DMS79 treated with DMSO at 0.1 percent for 48 hours (cell line): Measurements from ENCODE around the gene PIGBOS1.
"Not testable (repeated sequence)": the region's sequence is repeated elsewhere in the genome, so short reads cannot be mapped to it uniquely, and the experiment has no call there.

Experiments
- DNase-seq: peaks from one replicate; lab custom pipeline; 2025; lab: John Stamatoyannopoulos, UW

The PIGBOS1 gene, protein sequence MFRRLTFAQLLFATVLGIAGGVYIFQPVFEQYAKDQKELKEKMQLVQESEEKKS

DNA sequence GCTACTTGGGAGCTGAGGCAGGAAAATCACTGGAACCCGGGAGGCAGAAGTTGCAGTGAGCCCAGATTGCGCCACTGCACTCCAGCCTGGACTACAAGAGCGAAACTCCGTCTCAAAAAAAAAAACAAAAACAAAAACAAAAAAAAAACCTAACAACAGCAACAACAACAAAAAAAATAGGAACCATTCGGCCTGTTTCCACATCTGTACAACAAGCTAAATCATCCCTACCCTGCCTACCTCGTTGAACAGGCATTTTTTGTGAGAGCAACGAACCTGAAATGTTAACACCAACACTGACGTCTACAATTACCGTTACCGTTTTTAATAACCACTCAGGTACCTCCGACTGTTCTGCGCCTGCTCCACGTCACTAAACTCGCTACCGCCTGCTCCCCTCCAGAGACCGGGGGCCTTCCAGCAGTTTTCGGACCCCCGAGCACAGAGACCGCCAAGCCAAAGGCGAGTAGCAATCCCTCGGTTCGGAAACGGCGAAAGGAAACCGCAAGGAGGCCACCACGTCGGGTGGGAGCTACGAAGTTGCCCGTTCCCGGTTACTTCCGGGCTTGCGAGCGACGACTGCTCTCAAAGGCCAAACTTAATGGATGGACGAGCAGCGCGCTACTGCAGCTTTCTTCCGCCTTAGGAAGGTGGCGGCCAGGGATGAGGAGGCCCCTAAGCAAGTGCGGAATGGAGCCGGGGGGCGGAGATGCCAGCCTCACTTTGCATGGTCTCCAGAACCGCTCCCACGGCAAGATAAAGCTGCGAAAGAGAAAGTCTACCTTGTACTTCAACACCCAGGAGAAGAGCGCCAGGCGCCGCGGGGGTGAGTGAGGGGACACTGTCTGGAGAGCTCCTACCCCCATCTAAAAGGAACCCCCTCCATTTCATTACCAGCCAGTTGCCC lies at the start of gene PIGBOS1, which contains the start of gene PIGB:
PIGBOS1 (minus strand) TSS at position 536 of the 907 bp plus-strand sequence. CDS start 1,331 bp downstream, outside the sequence.
PIGB (plus strand) TSS at position 635 of the 907 bp plus-strand sequence; CDS start at position 664, 29 bp downstream.
- DNase-seq, result peak; percentile 63

DNA sequence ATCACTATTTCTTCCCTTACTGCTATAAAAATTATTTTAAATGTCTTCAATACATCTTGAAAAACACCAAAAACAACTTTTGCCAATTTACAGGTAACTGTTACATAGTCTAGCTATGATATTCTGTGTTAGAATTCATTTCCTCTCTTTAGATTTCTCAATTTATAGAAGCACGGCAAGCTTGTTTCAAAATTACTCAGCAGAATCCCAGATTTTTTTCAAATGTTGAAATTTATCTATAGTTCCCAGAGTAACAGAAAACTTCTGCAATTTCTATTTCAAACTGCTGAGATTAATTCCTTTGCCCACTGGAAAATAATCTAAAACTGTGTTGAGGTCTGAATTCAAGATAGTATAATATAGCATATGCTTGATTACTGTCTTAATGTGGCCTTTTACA lies 48.1 kb upstream of the PIGBOS1 start:
- DNase-seq, result no peak

DNA sequence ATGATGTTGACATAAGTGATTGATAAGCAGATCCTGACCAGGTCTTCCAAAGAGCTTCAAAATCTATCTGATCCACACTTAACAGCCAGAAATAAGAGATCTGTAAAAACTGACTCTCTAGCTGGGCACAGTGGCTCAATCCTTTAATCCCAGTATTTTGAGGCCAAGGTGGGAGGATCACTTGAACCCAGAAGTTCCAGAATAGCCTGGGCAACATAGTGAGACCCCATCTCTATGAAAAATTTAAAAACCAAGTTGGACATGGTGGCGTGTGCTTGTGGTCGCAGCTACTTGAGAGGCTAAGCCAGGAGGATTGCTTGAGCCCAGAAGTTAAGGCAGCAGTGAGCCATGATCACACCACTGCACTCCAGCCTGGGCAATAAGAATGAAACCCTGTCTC lies 43.7 kb upstream of the PIGBOS1 start:
- DNase-seq, result no peak

DNA sequence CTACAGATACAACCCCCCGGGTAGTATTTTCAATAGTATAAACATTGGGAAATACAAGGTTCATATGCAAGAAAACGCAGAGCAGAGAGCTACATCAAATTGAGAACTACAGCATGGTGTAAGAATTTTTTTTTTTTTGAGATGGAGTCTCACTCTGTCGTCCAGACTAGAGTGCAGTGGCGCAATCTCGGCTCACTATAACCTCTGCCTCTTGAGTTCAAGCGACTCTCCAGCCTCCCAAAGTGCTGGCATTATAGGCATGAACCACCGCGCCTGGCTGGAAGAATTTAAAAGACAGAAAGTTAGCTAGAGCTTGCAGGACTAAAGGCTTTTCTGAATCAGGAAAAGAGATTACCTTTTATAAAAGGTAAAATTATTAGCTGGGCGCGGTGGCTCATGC lies 42.1 kb upstream of the PIGBOS1 start:
- DNase-seq, result no peak

DNA sequence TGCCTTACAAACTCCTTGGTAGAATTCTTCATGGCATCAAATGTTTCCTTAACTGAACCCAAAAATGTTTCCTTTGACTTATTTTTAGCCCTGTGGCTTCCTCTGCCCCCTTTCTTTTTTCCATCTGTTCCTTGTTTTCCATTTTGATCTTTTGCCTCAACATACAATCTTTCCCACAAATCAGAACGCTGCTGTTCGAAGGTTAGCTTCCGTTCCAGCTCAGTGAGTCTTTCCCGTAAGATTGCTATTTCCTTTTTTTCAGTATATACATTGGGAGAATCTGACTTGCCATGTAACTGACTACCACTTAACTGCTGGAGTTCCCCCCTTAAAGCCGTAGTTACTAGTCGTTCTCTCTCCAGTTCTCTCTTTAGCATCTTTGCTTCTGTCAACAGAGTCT lies 41.3 kb upstream of the PIGBOS1 start:
- DNase-seq, result no peak

DNA sequence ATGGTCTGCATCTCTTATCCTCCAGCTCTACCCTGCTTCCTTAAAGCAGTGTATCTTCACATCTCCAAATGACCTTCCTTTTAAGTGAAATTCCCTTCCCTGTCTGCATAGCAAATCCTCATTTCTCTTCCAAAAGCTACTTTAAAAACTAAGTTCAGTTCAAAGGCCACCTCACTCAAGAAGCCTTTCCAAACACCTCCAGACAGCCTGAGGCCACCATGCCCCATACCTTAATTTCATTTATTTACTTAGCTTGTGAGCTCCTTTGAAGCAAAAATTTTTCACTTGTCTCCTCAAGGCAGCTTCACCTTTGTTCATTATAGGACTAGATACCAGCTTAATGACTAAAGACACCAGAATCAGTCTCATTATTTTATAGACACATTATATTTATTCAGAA lies 39.5 kb upstream of the PIGBOS1 start:
- no peak for DNase-seq

DNA sequence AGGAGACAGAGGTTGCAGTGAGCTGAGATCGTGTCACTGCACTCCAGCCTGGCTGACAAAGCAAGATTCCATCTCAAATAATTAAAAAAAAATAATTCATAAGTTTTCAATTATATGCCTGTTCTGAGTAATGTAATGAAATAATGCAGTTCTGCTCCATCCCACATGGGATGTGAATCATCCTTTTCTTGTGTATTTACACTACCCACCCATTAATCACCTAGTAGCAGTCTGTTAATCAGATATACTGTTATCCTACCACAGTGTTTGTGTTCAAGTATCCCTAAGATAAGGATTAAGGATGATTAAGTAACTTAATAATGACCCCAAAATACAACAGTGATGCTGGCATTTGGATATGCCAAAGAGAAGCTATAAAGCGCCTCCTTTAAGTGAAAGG lies 38.9 kb upstream of the PIGBOS1 start:
- no peak for DNase-seq

DNA sequence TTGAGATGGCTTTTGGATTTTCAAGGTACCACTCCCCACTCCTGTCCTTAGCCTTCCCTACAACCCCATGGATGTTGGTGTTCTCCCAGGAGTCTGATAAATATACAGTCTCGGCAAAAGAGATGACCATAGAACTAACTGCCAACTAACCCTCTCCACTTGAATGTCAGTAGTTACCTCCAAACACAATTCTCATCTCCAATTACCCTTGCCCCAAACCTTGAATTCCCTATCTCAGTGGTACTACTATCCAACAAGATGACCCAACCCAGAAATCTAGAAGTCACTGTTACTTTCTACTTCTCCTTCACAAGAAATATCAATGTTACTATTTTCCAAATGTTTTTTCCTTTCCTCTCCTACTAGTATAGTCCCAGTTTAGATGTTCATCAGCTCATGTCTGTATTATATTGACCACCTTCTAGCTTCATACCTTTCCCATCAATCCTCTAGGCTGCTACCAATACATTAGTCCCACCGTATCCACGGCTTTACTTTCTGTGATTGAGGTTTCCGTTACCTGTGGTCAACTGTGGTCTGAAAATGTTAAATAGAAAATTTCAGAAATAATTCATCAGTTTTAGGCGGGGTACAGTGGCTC lies 38.2 kb upstream of the PIGBOS1 start:
- no peak for DNase-seq

DNA sequence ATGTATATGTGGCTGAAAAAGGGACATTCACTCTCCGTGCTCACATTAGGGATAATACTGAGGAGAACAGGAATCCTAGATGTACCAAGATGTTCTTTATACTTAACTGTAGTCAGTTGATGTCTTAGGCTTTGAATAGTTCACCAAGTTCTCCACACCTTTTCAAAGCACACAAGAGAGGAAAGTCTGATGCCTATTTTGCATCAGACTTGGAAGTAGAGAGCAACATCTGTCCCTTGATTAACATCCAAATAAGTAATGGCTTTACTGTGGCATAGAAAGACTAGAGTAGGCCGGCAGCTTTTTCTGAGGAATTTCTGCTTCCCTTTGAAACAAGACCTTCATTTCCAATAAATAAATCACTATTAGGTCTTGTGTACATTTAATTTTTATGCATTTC lies 34.1 kb upstream of the PIGBOS1 start:
- no peak for DNase-seq

DNA sequence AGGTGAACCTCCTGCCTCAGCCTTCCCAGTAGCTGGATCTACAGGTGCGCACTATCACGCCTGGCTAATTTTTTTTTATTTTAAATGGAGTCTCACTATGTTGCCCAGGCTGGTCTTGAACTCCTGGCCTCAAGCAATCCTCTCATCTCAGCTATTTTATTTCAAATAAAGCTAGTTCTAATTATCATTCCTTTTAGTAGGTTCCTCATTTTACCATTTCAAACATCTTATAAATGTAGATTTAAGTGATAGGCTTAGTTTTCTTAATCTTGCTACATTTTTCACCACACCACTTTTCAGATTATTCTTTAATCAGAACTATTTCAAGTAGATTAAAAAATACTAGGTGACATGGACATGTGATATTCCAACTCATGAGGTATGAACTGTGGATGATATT lies 30.4 kb upstream of the PIGBOS1 start:
- no peak for DNase-seq

DNA sequence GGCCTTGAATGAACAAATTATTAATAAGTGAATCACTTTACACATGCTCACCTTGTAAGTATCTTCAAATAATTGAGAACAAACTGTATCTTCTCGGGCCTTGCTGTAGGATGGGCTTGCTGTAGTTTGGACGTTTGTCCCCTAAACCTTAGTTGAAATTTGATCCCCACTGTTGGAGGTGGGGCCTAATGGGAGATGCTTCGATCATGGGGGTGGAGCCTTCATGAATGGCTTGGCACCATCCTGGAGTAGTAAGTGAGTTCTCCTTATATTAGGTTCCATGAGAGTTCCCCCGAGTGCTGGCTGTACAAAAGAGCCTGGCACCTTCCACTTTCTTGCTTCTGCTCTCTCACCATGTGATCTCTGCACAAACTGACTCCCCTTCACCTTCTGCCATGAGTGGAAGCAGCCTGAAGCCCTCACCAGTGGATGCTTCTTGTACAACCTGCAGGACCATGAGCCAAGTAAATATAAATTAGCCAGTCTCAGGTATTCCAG lies 29.4 kb upstream of the PIGBOS1 start:
- DNase-seq, result no peak

DNA sequence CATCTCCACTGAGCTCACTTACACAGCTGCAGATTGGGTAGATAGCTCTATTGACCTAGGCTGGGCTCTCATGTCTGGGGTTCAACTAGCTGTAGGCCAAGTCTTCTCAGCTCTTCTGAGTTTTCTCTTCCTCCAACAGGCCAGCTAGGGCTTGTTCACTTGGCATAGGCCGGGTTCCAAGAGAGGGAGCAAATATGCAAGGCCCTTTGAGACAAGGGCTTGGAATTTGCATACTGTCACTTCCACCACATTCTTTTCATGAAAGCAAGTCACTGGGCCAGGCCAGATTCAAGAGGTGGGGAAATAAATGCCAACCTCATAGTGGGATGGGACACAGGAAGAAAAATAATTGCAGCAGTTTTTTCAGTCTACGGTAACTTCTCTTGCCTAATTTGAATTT lies 25.3 kb upstream of the PIGBOS1 start:
- DNase-seq, result no peak

DNA sequence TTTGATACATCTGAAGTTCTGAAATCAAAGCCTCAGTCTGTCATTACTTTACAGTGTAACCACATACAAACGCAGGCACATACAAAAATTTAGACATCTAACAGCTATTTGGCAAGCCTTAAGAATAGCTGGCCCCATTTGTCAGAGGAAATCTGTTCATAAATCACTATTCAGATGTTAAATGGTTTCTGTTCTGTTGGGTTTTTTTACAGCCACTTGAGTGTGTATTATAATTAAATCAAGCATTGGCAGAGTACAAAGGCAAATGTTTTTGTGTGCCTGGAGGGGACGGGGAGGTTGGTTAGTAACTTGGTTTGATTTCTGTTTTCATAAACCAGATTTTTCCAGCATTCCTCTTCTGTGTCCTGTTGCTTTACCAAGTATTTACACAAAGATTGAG lies 24.2 kb upstream of the PIGBOS1 start:
- DNase-seq, result no peak

DNA sequence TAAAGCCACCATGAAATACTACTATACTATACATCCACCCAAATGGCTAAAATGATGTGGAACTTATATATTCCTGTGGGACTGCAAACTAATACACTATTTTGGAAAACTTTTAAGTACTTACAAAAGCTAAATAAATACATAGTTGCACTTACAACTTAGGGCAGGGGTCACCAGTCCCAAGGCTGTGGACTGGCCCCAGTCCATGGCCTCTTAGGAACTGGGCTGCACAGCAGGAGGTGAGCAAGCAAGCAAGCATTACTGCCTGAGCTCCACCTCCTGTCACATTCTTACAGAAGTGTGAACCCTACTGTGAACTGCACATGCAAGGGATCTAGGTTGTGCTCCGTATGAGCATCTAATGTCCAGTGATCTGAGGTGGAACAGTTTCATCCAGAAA lies 18.2 kb upstream of the PIGBOS1 start:
- no peak for DNase-seq

DNA sequence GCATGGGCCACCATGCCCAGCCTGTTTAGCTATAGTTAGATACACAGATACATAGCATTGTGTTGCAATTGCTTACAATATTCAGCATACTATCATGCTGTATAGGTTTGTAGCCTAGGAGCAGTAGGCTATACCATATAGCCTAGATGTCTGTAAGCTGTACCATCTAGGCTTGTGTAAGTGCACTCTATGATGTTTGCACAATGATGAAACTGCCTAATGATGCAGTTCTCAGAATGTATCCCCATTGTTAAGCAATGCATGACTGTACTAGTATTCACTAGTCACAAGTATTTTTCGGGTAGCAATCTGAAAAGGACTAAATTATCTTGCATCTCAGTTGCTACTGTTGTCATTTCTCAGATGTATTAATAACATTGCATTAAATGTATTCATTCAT lies 16.1 kb upstream of the PIGBOS1 start:
- DNase-seq, result no peak

DNA sequence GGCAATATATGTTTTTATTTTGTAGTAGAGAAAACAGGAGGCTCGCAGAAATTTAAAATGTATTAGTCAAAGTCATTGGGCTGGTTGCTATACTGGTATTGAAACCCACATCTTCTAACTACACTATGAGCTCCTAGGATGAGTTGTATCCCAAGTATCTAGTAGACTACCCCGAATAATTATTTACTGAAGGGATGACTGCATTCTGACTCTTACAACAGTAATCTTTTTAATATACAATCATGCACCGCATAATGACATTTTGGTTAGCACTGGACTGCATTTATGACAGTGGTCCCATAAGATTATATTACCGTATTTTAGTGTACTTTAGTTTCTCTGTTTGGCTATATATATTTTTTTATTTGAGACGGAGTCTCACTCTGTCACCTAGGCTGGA lies 15.4 kb upstream of the PIGBOS1 start:
- no peak for DNase-seq

DNA sequence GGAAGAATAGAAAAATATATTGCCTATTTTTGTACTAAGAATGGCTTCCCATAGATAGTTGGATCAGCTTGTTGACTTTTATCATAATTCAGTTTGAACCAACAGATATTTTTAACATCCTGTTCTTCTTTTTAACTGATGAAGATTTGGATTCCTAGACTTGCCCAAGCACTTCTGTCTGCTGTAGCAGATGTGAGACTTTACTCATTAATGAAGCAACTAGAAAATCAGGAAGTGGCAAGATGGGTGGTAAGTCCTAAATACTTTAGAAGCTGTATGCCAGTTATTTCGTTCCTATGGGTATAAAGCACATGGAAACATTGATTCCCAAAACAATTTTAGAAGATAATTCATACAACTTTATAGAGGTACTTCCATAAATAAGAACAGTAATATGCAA lies 8.5 kb upstream of the PIGBOS1 start:
- no peak for DNase-seq

DNA sequence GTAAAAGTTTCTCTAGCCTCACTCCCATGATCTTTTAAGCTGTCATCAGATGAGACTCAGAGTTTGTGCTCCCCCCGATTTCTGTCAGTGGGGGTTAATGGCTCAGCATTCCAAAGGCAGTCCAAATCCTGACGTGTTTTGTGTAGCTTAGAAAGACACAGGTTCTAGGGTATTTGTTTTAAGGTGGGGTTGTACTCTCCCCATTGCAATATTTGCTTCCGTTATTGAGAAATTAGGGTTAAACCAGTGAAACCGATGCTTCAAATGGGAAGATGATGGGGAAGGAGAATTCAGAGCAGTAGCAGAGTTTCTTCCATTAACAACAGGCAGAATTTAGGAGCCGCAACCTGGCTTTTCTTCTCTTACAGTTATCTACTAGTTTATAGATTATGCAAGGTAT lies 3.5 kb upstream of the PIGBOS1 start:
- DNase-seq, result no peak

DNA sequence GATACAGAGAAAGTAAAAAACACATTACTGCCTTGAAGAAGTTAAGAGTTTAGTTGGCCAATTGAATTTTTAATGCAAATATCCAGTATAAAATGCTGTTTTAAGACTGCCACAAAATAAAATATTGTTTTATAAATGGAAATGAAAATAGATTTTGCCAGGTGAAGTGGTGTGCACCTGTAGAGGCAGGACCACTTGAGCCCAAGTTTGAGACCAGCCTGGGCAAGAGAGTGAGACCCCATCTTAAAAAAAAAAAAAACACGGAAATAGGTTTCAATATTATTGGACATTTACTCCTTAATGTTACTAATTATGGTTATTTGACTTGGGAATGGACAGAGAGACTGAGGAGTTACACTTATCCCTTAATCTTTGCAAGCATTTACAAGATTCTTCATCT lies 2.0 kb upstream of the PIGBOS1 start:
- DNase-seq, result no peak

DNA sequence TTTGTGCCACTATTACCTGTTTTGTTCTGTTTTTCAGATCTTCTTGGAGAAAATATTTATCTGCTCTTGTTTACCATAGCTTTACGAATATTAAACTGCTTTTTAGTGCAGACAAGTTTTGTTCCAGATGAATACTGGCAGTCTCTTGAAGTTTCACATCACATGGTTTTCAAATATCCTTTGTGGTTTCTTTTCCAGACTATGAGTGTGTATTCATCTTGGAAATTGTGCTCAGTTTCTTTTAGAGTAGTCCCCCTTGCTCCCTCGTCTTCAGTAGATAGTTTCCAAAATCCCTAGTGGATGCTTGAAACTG lies 1.3 kb upstream of the PIGBOS1 start:
- DNase-seq, result no peak

DNA sequence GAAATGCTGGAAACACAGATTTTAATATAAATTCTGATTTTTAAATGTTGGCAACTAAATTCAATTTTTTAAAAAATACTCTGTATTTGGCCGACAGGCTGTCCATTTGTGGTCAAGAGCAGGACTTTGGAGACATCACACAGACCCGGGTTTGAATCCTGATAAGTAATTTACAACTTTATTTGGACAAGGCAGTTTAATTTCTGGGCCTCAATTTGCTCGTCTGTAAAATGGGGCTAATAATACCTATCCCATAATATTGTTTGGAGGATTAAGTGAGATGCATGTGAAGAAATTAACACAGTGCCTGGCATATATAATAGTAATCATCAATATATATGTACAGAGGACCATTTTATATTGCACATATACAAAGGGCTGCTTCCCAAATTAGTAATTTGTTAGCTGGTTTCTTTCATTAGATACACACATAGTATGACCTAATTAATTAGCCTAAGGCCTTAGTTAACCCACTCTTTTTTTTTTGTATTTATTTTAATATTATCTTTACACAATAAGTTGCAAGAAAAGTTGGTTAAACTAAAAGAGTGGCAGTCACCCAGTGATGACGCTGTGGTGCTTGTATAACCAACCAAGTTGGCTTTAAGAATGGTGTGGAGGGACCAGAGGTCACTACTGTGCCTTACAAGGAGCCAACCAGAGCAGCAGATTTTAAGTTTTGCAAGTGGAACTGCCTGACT lies 764 bp upstream of the PIGBOS1 start:
- no peak for DNase-seq

DNA sequence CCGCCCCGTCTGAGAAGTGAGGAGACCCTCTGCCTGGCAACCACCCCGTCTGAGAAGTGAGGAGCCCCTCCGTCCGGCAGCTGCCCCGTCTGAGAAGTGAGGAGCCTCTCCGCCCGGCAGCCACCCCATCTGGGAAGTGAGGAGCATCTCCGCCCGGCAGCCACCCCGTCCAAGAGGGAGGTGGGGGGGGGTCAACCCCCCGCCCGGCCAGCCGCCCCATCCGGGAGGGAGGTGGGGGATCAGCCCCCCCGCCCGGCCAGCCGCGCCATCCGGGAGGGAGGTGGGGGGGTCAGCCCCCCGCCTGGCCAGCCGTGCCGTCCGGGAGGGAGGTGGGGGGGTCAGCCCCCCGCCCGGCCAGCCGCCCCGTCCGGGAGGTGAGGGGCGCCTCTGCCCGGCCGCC lies 16.1 kb downstream of the PIGBOS1 start:
- not testable (repeated sequence) for DNase-seq

DNA sequence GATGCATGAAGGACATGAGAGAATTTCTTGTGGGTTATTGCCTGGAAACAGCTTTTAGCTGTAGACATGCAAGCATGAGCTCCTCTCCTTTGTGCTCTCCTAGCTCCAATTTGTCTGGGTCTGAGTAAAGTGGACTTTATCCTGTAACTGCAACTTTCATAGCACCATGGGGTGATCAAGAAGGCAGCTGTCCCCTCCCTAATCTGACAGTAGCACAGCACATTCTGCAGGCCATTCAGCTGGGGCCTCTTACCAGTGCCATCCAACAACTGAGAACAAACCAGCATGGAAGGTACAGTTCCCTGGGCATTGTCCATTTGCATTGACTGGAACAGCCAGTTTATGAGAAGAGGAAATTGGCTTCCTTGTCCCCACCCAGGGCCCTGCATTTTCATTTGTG lies 21.6 kb downstream of the PIGBOS1 start:
- no peak for DNase-seq
